Nephron progenitor cell (in vitro differentiated cells): ENCODE results near the gene RUNDC3A.

Experiments
- DNase-seq: peaks from one replicate; pipeline ENCODE4 v3.0.0; 2021
- H3K27ac Mint-ChIP-seq: 2 replicates; pipeline ENCODE4 v1.8.0; 2021; ENCODE audit warnings: mild to moderate bottlenecking, moderate library complexity, mixed read lengths
- H3K27me3 Mint-ChIP-seq: 2 replicates; pipeline ENCODE4 v1.8.0; 2021; ENCODE audit warnings: mild to moderate bottlenecking, low read depth, mixed read lengths; ENCODE audit not compliant: poor library complexity
- H3K36me3 Mint-ChIP-seq: 2 replicates; pipeline ENCODE4 v1.8.0; 2021; ENCODE audit warnings: low read depth, mixed read lengths
- H3K4me1 Mint-ChIP-seq: 2 replicates; pipeline ENCODE4 v1.8.0; 2021; ENCODE audit warnings: mixed read lengths
- H3K4me3 Mint-ChIP-seq: 2 replicates; pipeline ENCODE4 v1.8.0; 2021; ENCODE audit warnings: mild to moderate bottlenecking, moderate library complexity, mixed read lengths
- H3K9me3 Mint-ChIP-seq: 2 replicates; pipeline ENCODE4 v1.8.0; 2021; ENCODE audit warnings: mild to moderate bottlenecking, moderate library complexity, mixed read lengths
- CTCF ChIP-seq: fragments of 200-600 bp; sonication (generic); IDR thresholded peaks from 2 replicates; pipeline ENCODE4 v1.5.0; 2021; ENCODE audit warnings: antibody characterized with exemption

The RUNDC3A gene

GRCh38 chr17:44309472-44309871, 1.1 kb downstream of the RUNDC3A start:
- Mint-ChIP-seq H3K4me3 (no peak overlapping the region), H3K27me3 (peaks cover 64% of the 10 kb centered on the region), H3K36me3 (no peaks in the 10 kb centered on the region), H3K4me1 (peaks cover 15% of the 10 kb centered on the region), H3K9me3 (no peaks in the 10 kb centered on the region), H3K27ac (no peak overlapping the region)
- no peak for TF ChIP-seq CTCF
- DNase-seq: no peak

GRCh38 chr17:44310188-44310587, 1.8 kb downstream of the RUNDC3A start:
- Mint-ChIP-seq H3K4me1 (peaks cover 15% of the 10 kb centered on the region), H3K4me3 (no peak overlapping the region), H3K27me3 (peaks cover 67% of the 10 kb centered on the region), H3K9me3 (no peaks in the 10 kb centered on the region), H3K36me3 (no peaks in the 10 kb centered on the region), H3K27ac (no peak overlapping the region)
- no peak for TF ChIP-seq CTCF
- no peak for DNase-seq

DNA sequence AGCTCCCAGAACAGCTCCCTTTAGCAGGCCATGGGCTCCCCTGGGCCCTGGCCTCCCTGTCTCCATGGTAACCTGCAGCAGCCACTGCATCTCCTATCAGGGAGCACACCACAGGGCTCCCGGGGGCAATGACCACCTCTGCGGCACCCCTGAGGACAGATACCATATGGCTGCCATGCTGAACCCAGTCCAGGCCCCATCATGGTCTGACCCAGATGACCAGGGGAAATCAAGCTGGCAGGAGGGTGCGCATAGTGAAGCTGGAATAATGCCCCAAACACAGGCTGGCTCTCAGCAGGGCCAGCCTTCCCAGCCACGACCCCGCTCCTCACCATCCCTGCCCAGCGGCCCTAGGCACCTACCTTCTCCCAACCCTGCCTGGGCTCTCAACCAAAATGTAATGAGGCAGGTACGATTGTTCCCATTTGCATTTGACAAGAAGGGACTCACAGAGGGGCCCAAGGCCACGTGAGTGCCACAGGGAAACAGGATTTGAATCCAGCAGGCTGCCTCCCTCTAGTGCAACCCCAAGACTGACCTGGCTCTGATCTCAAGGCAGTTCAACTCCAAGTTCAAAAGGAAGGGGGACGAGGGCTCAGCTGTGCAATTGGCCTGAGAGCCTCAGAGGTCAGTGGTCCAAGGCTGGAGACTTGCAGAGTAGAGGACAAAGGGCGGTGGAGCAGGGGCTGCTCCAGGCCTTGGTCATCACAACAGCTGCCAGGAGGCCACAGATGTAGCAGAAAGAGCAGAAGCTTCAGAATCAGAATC, 2.4 kb downstream of the RUNDC3A start:
- DNase-seq: no peak
- Mint-ChIP-seq H3K27me3 (peaks cover 73% of the 10 kb centered on the region), H3K36me3 (no peaks in the 10 kb centered on the region), H3K4me3 (no peak overlapping the region), H3K27ac (no peak overlapping the region), H3K9me3 (no peaks in the 10 kb centered on the region), H3K4me1 (peaks cover 20% of the 10 kb centered on the region)
- no peak for TF ChIP-seq CTCF

DNA sequence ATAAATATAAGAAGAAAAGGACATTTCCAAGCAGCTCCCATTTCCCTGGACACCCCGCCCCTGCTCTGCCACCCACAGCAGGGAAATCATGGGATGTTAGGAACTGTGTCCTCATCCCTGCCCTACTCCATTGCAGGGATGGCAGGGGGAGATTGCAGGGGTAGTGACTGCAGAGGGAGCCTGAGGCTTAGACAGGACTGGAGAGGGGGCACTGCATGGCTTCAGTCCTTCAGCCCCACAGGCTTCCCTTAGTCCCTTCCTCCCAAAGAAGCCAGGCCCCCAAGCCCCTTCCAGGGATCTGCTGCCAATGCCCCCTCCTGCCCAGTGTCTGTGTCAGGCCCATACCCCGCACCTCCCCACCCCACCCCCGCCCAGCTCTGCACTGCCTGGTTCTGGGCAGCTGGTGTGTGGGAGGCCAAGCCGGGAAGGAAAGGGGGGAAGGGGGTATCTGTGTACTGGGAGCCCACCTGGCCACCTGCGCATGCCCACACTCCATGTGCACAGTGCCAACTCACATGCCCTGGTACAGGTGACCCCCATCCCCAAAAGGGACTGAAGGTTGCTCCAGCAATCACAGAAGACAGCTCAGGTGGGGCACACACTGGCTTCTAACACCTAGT, 3.3 kb downstream of the RUNDC3A start:
- peaks cover 74% of the 10 kb centered on the region for H3K27me3 Mint-ChIP-seq
- no peak overlapping the region for H3K4me3 Mint-ChIP-seq
- peaks cover 25% of the 10 kb centered on the region for H3K4me1 Mint-ChIP-seq
- H3K9me3 Mint-ChIP-seq: no peaks in the 10 kb centered on the region
- H3K27ac Mint-ChIP-seq: no peak overlapping the region
- DNase-seq: no peak
- TF ChIP-seq CTCF: no peak
- H3K36me3 Mint-ChIP-seq: no peaks in the 10 kb centered on the region

GRCh38 chr17:44312396-44313104, 4.1 kb downstream of the RUNDC3A start:
- no peaks in the 10 kb centered on the region for H3K36me3 Mint-ChIP-seq
- H3K27ac Mint-ChIP-seq: peak overlapping the region; percentile 2
- H3K4me3 Mint-ChIP-seq: no peak overlapping the region
- no peak for TF ChIP-seq CTCF
- peaks cover 21% of the 10 kb centered on the region for H3K4me1 Mint-ChIP-seq
- H3K27me3 Mint-ChIP-seq: peaks cover 81% of the 10 kb centered on the region
- H3K9me3 Mint-ChIP-seq: peaks cover 3% of the 10 kb centered on the region
- DNase-seq: no peak
